ENCODE results near the gene SLC27A3. TPM values are rescaled to one million over a fixed set of nuclear protein-coding genes. Genes with fewer than 3 reads are reported as not detected.

The SLC27A3 gene
- polyA plus RNA-seq, 3 donors, result 84.5 to 123 (median 118) TPM

- H3K79me2 ChIP-seq (ENCODE audit: insufficient read depth, low read length), result peaks cover 5% of the 10 kb centered on the region
- Mint-ChIP-seq H3K9me3 (no peaks in the 10 kb centered on the region), H3K27ac (peak overlapping the region; percentile 75 to 88 (median 82)), H3K36me3 (peaks cover 64 to 82% of the 10 kb centered on the region in 2 donors), H3K4me1 (peaks cover 45% of the 10 kb centered on the region), H3K4me3 (peak overlapping the region in 1 of 2 donors; percentile 31), H3K27me3 (ENCODE audit: low read depth in 3 of 3) (peaks cover 0 to 3% (median 0%) of the 10 kb centered on the region in 3 donors)
- peak overlapping the region; percentile 19 for H2AFZ ChIP-seq (ENCODE audit: insufficient read depth, low read depth, low read length, poor library complexity, severe bottlenecking)
- peak overlapping the region; percentile 47 to 69 for H3K27ac ChIP-seq (ENCODE audit: low read depth in 1 of 2, low read length in 2 of 2)
- intact Hi-C loops (cut with micrococcal nuclease), result no loop called here
- peaks cover 52 to 76% of the 10 kb centered on the region in 2 donors for H3K36me3 ChIP-seq (replicated peaks in 1 of 2; ENCODE audit: control insufficient read depth in 1 of 2, insufficient read depth in 2 of 2, low read length in 2 of 2)
- no peak for TF ChIP-seq CTCF (IDR thresholded peaks at IDR 0.05)
- 10% methylated on average over 2 of the region's 3 CpGs for WGBS (ENCODE audit: insufficient coverage)
- peak in 1 of 3 donors; percentile 22 for DNase-seq
- no peaks in the 10 kb centered on the region for H4K20me1 ChIP-seq (ENCODE audit: insufficient read depth, low read length)
- H3K9ac ChIP-seq (ENCODE audit: insufficient read depth, low read length, poor library complexity, severe bottlenecking), result no peak overlapping the region
- H3K4me3 ChIP-seq (replicated peaks in 1 of 3; ENCODE audit: low read depth in 2 of 3, low read length in 3 of 3), result no peak overlapping the region
- no peaks in the 10 kb centered on the region for H3K27me3 ChIP-seq (ENCODE audit: control insufficient read depth in 2 of 2, insufficient read depth in 2 of 2, low read length in 2 of 2)
- no peaks in the 10 kb centered on the region for H3K9me3 ChIP-seq (replicated peaks in 1 of 2; ENCODE audit: control insufficient read depth in 1 of 2, insufficient read depth in 1 of 2, low read length in 2 of 2)
- no peak overlapping the region for H3K4me2 ChIP-seq (replicated peaks; ENCODE audit: extremely low read depth, low read length, poor library complexity, severe bottlenecking)
- H3K4me1 ChIP-seq (ENCODE audit: control insufficient read depth in 1 of 2, insufficient read depth in 2 of 2, low read length in 2 of 2), result peaks cover 41% of the 10 kb centered on the region in 2 donors
Observed at GRCh38 chr1:153769221-153769620, 6.0 kb upstream of the SLC27A3 start.

GRCh38 chr1:153770797-153771196, 4.4 kb upstream of the SLC27A3 start:
- Mint-ChIP-seq H3K4me3 (no peak overlapping the region), H3K27me3 (ENCODE audit: low read depth in 3 of 3) (no peaks in the 10 kb centered on the region), H3K9me3 (no peaks in the 10 kb centered on the region), H3K27ac (peak overlapping the region in 1 of 7 donors; percentile 42), H3K36me3 (peaks cover 52 to 68% of the 10 kb centered on the region in 2 donors), H3K4me1 (peaks cover 53% of the 10 kb centered on the region)
- no peak overlapping the region for H2AFZ ChIP-seq (ENCODE audit: insufficient read depth, low read depth, low read length, poor library complexity, severe bottlenecking)
- peaks cover 7% of the 10 kb centered on the region for H3K79me2 ChIP-seq (ENCODE audit: insufficient read depth, low read length)
- no peaks in the 10 kb centered on the region for H3K27me3 ChIP-seq (ENCODE audit: control insufficient read depth in 2 of 2, insufficient read depth in 2 of 2, low read length in 2 of 2)
- no peak overlapping the region for H3K27ac ChIP-seq (ENCODE audit: low read depth in 1 of 2, low read length in 2 of 2)
- no peak overlapping the region for H3K4me2 ChIP-seq (replicated peaks; ENCODE audit: extremely low read depth, low read length, poor library complexity, severe bottlenecking)
- peaks cover 41 to 62% of the 10 kb centered on the region in 2 donors for H3K36me3 ChIP-seq (replicated peaks in 1 of 2; ENCODE audit: control insufficient read depth in 1 of 2, insufficient read depth in 2 of 2, low read length in 2 of 2)
- H3K4me1 ChIP-seq (ENCODE audit: control insufficient read depth in 1 of 2, insufficient read depth in 2 of 2, low read length in 2 of 2), result peaks cover 51 to 52% of the 10 kb centered on the region in 2 donors
- intact Hi-C loops (cut with micrococcal nuclease), result no loop called here
- no CpG with 5 or more reads among the region's 11 CpGs for WGBS (ENCODE audit: insufficient coverage)
- H3K4me3 ChIP-seq (replicated peaks in 1 of 3; ENCODE audit: low read depth in 2 of 3, low read length in 3 of 3), result no peak overlapping the region
- DNase-seq, result no peak
- no peaks in the 10 kb centered on the region for H4K20me1 ChIP-seq (ENCODE audit: insufficient read depth, low read length)
- no peak overlapping the region for H3K9ac ChIP-seq (ENCODE audit: insufficient read depth, low read length, poor library complexity, severe bottlenecking)
- TF ChIP-seq CTCF (IDR thresholded peaks at IDR 0.05), result no peak
- H3K9me3 ChIP-seq (replicated peaks in 1 of 2; ENCODE audit: control insufficient read depth in 1 of 2, insufficient read depth in 1 of 2, low read length in 2 of 2), result no peaks in the 10 kb centered on the region
